Hematopoietic multipotent progenitor cell (in vitro differentiated cells): Measurements from ENCODE around the gene PSMD13. TPM values are rescaled to one million over a fixed set of nuclear protein-coding genes. Genes with fewer than 3 reads are reported as not detected.
"Not testable (repeated sequence)": the region's sequence is repeated elsewhere in the genome, so short reads cannot be mapped to it uniquely, and the experiment has no call there.

ENCODE experiments used
- DNase-seq, 3 donors: peaks; one replicate each; pipeline ENCODE4 v3.0.0-alpha.2; 2011 to 2015; ENCODE audit warnings: low read depth in 2 of 3, low spot score in 2 of 3
- total RNA-seq: library from RNA; depleted of rRNA; stranded (reverse); fragments of >200 nt; gene quantifications from one replicate; pipeline ENCODE4 v1.2.3, GENCODE V29; 2012

PSMD13 gene
- total RNA-seq, 1 donor, result 73.2 TPM

- no peak for DNase-seq
Measured at GRCh38 chr11:216081-216974, 20.4 kb upstream of the PSMD13 start.

DNA sequence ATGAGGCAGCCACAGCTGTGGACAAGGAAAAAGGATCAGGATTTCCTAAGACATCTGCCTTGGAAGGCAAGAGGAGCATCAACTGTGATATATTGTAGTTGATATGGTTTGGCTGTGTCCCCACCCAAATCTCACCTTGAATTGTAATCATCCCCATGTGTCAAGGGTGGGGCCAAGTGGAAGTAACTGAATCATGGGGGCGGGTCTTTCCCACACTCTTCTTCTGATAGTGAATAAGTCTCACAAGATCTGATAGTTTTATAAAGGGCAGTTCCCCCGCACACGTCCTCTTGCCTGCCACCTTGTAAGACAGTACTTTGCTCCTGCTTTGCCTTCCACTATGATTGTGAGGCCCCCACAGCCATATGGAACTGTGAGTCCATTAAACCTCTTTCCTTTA is 19.1 kb upstream of the PSMD13 start:
- DNase-seq, result no peak

DNA sequence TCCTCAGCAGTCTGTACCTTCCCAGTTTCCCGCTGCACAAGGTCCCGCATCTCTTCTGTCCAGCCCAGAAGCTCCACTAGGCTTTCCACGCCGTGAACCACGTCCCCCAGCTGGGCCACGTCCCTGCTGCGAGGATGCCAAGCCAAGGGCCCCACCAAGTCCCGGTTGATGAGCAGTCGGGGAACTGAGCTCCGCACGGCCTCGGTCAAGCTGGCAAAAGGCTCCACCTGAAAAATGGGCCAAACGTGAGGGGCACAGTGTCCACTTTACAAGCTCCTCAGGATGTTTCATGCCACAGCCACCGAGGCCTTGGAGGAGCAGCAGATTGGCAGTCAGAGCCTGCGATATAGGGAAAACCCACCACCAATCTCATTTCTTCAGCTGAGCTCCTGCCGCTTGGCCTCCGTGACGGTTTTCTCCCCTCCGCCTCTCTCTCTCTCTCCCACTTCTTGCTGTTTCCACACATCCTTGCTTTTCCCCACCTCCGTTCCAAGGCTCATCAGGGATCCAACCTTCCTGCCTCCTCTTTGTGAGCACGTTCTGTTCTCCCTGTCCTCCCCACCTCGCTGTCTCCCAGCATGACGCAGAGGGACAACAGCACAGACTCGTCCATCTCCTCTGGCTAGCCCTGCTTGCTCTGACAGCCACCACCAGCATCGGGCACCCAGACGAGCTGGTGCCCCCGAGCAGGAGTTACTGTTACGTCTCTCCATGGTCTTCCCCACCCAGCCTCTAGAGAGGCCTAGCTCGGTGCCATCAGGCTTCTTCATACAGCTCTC is 17.8 kb upstream of the PSMD13 start:
- DNase-seq, result no peak

GRCh38 chr11:220641-221215 is 16.0 kb upstream of the PSMD13 start:
- peak in 1 of 3 donors; percentile 27 for DNase-seq

- no peak for DNase-seq
Measured at GRCh38 chr11:221539-221938, 15.2 kb upstream of the PSMD13 start.

DNA sequence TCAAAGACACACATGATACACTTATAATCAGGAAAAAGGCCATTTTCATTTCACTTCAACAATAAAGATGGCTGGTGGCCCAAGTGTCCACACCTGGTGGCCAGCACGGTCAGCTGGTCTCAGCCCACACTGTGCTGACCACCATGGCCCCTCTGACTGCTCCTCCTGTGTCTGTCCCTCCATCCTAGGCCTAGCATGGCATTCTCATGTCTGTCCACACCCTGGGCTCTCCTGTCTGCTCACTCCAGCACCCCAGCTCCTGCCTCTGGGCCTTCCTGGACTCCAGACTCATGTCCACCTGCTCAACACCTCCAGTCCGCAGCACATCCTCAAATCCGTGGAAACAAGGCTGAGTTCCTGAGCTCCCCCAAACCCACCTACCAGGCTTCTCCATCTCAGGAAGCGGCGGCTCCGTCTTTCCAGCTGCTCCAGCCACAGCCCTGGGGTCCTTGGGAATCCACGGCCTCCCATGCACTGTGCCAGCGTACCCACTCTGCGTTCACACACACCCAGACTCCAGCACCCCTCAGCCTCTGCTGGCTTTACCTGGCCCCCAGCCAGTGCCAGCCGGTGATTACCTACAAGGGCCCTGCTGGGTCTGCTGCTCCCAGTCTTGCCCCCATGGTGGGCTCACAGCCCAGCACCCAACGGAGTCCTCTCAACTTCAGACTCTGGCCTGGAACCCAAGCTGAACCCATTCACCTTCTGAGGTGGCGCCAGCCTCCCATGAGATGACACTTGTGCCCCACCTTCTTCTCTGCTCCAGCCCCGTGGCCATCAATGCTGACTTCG is 14.6 kb upstream of the PSMD13 start:
- DNase-seq, result no peak

GRCh38 chr11:223026-223789 is 13.6 kb upstream of the PSMD13 start:
- no peak for DNase-seq

DNA sequence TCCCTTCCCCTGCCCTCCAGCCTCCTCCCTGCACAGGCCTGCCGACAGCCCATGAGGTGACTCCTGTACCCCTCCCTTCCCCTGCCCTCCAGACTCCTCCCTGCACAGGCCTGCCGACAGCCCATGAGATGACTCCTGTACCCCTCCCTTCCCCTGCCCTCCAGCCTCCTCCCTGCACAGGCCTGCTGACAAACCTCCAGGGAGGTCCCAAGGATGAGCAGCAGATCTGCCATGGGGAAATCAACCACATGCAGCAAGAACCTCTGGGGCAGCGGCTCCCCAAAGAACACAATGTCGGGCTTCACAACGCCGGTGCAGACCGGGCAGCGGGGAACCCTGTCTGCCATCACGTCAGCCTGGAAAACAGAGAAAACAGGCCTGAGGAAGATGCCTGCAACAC is 12.9 kb upstream of the PSMD13 start:
- no peak for DNase-seq

GRCh38 chr11:224424-224823 is 12.4 kb upstream of the PSMD13 start:
- DNase-seq, result no peak

DNA sequence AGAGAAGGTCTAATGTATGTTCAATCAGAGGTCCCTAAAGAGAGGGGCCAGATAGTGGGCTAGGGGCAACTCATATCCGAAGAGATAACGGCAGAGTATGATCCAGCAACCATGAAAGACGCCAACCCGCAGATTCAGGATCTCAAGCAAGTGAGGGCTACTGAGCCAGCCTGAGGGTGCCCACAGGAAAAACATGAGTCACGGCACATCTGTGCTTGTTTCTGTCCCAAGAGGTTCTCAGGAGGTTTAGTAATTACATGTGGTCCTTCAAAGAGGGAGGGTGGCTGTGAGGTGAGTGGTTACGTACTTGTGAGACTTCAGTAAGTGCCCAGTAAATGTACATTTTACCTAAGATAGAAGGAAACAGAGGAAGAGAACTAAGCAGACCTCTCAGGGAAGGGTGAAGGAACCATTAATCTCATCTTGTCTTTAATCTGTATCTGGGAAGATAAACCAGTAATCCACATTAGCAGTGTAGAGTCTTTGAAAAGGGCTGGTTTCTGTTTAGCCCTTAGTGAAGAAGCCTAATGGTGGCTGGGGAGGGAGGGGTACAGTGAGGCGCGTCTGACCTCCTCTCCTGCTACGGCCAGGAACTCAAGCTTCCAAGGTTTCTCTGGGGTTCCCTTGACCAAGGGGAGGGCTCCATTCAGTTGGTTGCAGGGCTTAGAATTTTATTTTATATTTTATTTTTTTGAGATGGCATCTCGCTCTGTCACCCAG is 10.9 kb upstream of the PSMD13 start:
- DNase-seq, result no peak

- DNase-seq, result no peak
Measured at GRCh38 chr11:227824-228379, 8.9 kb upstream of the PSMD13 start.

- no peak for DNase-seq
Measured at GRCh38 chr11:230431-230830, 6.3 kb upstream of the PSMD13 start.

DNA sequence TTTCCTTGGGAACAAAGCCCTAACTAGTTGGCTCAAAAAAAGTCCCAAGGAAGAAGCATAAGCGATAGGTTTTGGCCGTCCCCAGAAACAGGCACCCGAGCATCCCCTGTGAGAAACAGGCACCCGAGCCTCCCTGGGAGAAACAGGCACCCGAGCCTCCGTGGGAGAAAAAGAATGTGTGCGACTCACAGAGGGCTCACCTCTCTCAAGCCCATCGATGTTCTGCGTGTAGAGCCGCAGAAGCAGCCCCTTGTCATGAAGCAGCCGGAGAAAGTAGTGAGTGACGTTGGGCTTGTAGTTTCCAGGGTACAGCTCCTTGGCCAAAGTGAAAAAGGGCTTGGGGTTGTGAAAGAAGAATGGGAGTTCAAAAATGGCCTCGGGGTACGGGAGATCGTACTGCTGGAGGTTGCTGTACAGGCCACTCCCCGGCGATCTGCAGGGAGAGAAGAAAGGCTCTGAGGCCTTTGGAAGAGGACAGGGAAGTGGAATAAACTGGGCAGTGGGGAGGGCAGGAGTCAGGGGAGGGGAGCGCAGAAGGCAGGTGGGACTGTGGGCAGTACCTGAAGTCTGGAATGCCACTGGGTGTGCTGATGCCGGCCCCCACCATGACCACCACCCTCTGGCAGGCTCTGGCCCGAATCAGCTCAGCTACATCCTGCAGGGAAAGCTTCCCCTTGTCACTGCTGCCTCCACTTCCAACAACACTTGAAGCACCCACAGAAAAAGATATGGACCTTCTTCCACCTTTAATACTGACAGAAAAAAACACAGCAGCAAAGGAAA is 3.8 kb upstream of the PSMD13 start:
- DNase-seq, result no peak

DNA sequence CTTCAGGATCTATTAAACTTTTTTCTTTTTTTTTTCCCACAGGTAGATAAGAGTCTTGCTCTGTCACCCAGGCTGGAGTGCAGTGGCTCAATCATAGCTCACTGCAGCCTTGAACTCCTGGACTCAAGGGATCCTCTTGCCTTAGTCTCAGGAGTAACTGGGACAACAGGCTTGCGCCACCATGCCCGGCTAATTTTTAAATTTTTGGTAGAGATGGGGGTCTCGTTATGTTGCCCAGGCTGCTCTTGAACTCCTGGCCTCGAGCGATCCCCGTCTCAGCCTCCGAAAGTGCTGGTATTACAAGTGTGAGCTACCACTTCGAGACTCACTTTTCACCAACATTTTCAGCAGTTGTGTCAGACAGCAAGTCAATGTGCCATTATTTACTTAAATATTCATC is 1.6 kb upstream of the PSMD13 start:
- no peak for DNase-seq

- peak in 2 of 3 donors; percentile 48 to 50 for DNase-seq
Measured at GRCh38 chr11:235609-235996, 1.2 kb upstream of the PSMD13 start.

- DNase-seq, result peak; percentile 74 to 90 (median 85)
Measured at GRCh38 chr11:235997-236773, 591 bp upstream of the PSMD13 start, which contains the start of gene SIRT3. Gene SIRT3 (minus strand): TSS chr11:236342. CDS start chr11:236328, 14 bp downstream.

- DNase-seq, result not testable (repeated sequence)
Measured at GRCh38 chr11:238346-238745, 1.6 kb downstream of the PSMD13 start.
